ENCODE results near the gene MOB3C.

DNA sequence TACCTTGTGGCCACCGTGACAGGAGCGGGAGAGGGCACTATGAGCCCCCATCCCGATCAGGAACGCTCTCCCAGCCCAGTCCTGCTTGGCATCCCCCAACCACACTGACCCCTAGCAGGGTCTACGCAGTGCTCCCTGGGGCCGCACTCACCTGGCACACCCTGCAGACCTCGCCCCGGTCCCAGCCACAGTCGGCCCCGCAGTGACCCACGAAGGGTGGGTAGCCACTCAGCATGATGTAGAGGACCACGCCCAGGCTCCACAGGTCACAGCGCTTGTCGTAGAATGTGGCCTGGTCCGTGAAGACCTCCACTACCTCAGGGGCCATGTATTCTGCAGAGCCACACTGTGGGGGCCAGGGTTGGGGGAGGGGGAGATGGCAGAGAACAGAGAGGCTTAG, 54.1 kb downstream of the MOB3C start:
- TF ChIP-seq, protein P1, sequence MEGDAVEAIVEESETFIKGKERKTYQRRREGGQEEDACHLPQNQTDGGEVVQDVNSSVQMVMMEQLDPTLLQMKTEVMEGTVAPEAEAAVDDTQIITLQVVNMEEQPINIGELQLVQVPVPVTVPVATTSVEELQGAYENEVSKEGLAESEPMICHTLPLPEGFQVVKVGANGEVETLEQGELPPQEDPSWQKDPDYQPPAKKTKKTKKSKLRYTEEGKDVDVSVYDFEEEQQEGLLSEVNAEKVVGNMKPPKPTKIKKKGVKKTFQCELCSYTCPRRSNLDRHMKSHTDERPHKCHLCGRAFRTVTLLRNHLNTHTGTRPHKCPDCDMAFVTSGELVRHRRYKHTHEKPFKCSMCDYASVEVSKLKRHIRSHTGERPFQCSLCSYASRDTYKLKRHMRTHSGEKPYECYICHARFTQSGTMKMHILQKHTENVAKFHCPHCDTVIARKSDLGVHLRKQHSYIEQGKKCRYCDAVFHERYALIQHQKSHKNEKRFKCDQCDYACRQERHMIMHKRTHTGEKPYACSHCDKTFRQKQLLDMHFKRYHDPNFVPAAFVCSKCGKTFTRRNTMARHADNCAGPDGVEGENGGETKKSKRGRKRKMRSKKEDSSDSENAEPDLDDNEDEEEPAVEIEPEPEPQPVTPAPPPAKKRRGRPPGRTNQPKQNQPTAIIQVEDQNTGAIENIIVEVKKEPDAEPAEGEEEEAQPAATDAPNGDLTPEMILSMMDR (IDR thresholded peaks at IDR 0.05): no peak
- TF ChIP-seq POLR2A (IDR thresholded peaks at IDR 0.05): no peak

Data from lower leg skin (tissue), 3 donors.